Subcutaneous adipose tissue (tissue), 4 donors: Measurements from ENCODE around the gene VTN. TPM values are rescaled to one million over a fixed set of nuclear protein-coding genes. Genes with fewer than 3 reads are reported as not detected.

ENCODE experiments used
- total RNA-seq, 4 donors: library from RNA; depleted of rRNA; stranded (reverse); fragments of >200 nt; gene quantifications; one replicate each; pipeline ENCODE4 v1.1.0, GENCODE V29; 2016
- TF ChIP-seq, protein P1 (sequence below): fragments of 450-650 bp; IDR thresholded peaks from one replicate; pipeline ENCODE4 v1.5.1; 2016; ENCODE audit warnings: low read depth, mild to moderate bottlenecking, control low read depth, antibody characterized with exemption, moderate library complexity

VTN gene
- total RNA-seq, 4 donors from 2014 or later = 0.85 to 2.6 TPM; not detected in 2

DNA sequence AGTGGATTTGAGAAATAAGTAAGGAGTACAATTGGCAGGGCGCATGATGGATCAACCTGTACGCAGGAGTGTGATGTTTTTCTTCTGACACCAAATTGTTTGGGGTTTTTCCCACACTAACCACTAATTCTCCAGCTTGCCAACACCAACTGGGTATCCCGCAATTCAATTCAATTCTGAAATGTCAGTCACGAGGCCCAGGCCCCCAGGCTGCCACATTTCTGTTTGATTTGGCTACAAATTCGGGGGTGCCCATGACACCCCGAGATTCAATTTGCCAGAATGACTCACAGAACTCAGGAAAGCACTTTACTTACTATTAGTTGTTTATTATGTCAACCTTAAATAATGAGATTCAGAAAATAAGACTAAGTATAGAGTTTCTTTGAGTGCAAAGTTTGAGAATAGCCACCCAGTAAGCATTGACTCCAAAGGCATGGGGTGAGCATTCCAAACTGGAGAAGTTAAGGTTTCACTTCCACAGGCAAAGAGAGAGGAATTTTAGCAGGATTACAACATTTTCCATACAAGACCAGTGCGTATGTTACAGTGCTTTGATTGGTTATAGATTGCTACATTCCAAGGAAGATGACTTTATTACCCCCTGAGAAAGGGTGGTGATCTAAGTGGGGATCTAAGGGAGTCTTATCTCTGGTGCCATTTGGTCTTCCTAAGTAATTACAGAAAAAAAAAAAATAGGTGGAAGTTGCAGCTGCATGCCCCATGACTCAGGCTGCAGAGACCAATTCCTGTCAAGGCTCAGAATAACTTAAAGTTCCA, 24.4 kb upstream of the VTN start:
- TF ChIP-seq, protein P1, sequence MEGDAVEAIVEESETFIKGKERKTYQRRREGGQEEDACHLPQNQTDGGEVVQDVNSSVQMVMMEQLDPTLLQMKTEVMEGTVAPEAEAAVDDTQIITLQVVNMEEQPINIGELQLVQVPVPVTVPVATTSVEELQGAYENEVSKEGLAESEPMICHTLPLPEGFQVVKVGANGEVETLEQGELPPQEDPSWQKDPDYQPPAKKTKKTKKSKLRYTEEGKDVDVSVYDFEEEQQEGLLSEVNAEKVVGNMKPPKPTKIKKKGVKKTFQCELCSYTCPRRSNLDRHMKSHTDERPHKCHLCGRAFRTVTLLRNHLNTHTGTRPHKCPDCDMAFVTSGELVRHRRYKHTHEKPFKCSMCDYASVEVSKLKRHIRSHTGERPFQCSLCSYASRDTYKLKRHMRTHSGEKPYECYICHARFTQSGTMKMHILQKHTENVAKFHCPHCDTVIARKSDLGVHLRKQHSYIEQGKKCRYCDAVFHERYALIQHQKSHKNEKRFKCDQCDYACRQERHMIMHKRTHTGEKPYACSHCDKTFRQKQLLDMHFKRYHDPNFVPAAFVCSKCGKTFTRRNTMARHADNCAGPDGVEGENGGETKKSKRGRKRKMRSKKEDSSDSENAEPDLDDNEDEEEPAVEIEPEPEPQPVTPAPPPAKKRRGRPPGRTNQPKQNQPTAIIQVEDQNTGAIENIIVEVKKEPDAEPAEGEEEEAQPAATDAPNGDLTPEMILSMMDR = no peak

DNA sequence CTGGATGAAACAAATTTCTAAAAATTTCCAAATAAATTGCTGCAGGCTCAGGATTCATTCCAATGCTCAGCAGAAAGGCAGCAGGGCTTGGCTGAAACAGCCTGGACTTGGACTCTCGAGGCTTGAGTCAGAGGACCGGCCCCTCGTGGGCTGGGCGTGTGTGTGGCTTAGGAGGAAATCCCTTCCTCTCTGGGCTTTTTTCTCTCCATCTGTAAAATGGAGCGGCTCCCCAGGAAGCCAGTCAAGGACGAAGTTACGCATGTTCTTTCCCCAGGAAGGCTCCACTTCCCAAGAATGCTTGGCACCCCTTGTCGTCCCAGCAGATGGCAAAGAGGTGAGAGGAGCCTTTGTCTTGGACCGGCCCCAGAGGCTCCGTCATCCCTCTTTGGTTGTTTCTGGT, 22.4 kb upstream of the VTN start:
- TF ChIP-seq, protein P1 = no peak

DNA sequence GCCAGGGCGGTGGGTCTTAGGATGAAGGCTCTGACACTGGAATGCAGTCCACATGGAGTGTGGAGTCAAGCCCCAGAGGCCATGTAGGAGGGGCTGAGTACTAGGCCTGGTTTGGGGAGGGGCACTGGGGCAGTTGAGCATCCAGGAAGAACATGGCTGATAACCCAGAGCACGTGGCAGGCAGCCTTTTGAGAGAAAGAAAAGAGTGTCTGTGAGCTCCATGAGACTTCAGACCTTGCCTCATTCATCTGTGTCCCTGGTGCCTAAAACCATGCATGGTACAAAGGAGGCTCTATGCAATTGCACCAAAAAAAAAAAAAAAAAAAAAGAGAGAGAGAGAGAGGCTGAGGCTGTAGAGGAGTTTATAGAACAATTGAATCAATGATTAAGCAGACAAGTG, 21.3 kb upstream of the VTN start:
- TF ChIP-seq, protein P1 = no peak

DNA sequence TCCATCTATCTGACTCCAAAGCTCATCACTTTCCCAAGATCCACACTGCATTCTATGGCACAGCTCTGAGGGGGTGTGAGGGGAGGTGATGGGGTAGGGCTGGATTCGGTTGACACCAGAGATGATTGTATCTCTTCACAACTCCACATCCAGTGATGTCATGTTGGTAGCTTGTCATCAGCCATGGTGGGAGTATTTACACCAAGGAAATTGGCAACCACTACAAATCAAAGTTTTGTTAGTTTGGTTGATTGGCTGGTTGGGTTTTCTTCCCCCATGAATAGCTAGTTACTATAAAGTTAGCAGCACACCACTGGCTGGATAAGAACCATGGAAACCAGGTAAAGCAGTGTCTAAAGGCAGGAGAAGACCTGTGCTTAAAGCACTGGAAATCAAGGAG, 20.9 kb upstream of the VTN start:
- TF ChIP-seq, protein P1 = no peak

DNA sequence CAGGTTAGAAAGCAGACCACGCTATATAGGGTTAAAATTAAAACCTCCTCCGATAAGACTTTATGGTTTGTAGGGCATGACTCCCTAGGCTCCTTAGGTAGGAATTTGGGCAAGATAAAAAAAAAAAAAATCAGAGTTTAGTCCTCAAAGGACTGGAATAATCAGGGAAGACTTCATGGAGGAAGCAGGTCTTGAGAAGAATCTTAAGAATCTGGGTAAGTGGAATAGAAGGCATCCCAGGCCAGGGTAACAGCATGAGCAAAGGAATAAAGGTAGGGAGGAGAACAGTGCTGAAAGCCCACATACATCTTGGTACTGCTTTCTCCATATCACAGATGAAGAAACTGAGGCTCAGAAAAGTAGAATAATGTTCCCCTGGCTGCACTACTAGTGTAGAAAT, 20.5 kb upstream of the VTN start:
- TF ChIP-seq, protein P1 = no peak

DNA sequence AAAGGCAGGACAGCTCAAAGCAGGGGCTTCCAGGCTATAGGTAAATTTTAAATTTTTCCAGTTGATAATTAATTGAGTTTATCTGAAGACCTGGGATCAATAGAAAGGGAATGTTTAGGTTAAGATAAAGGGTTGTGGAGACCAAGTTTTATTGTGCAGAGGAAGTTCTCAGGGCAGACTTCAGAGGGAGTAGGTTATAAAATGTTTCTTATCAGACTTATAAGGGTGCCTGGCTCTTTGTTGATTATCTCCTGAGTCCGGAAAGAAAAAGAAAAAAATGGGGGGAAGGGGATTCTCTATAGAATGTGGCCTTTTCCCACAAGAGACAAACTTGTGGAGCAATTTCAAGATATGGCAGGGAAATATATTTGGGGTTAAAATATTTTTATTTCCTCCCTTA, 20.0 kb upstream of the VTN start:
- TF ChIP-seq, protein P1 = no peak

DNA sequence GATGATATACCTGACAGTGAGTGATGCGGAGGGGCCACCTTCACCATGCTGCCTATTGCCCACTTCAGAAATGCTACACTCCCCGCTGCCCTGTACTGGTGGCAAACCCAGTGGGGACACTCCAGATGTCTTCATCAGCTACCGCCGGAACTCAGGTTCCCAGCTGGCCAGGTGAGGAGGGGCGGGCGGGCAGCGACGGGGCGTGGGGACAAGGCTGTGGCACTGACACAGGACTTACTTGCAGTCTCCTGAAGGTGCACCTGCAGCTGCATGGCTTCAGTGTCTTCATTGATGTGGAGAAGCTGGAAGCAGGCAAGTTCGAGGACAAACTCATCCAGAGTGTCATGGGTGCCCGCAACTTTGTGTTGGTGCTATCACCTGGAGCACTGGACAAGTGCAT, 18.0 kb upstream of the VTN start:
- TF ChIP-seq, protein P1 = no peak
